Measurements from ENCODE around the gene FAAH.

The FAAH gene

DNA sequence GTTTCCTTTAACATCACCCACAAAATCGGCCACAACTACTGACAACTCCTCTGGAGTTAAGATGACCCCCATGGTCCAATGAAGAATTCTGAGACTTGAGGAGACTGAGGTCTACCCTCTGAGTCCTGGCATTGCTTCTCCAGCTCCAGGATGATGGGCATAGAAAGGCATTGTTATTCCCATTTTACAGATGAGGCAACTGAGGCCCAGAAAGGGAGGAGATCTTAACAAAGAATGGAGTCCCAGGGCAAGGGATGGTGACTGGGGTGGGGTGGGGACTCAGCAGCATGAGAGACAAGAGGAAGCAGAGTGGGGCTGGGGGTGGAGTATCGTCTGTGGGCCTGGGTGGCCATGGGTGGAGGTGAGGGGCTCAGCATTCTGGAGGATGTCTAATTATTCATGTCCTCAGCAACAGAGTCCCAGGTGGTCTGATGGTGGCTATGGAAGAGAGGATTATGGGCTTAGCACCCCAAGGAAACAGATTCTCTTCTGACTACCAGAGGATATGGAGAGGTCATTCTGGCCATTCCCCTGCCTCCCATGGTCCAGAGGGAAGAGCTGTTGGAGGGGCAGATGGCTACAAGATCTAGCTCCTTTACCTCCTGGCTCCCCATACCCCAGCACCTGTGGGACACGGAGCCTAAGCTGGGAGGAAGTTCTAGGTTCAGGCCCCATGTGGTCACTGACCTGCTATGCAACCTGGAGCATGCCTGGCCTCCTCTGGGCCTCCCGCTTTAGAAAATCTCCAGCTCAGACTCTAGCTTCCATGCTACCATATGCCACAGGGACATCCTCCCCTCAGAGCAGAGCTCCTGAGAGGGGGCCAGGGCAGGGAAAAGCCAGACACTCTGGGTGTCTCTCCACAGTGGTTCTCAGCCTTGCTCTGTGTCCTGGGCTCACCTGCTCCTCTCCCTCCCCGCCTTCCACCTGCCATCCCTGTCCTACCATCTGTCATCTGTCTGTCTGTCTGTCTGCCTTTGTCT lies 58.1 kb downstream of the FAAH start:
- no peak for DNase-seq

GRCh38 chr1:46452931-46453325 lies 58.8 kb downstream of the FAAH start:
- no peak for DNase-seq

GRCh38 chr1:46453449-46453848 lies 59.3 kb downstream of the FAAH start:
- no peak for DNase-seq

- no peak for DNase-seq
Observed at GRCh38 chr1:46455951-46456350, 61.8 kb downstream of the FAAH start.

DNA sequence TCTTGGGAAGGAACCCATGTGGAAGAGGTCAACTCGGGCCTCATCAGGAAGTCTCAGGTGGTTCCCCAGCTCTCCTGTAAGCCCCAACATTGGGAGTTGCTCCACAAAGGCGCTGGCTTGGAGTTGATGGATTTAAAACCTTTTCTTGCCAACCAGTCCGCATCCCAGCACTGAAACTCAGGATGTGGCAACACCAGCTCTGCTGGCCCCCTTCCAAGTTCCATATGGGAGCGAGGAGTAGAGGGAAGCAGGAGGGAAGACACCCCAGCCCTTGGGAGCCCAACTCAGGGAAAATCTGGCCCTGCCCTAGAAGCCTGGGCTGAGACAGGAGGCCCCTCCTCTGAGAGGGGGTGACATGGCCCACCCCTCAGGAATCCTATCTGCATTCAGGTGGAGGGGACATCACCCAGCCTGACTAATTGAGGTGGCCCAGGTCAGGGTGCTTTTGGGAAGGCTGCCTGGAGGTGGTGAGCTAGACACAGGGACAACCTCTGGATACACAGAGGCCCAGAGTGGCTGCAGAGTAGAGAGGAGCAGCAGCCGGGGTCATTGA lies 62.4 kb downstream of the FAAH start:
- no peak for DNase-seq

DNA sequence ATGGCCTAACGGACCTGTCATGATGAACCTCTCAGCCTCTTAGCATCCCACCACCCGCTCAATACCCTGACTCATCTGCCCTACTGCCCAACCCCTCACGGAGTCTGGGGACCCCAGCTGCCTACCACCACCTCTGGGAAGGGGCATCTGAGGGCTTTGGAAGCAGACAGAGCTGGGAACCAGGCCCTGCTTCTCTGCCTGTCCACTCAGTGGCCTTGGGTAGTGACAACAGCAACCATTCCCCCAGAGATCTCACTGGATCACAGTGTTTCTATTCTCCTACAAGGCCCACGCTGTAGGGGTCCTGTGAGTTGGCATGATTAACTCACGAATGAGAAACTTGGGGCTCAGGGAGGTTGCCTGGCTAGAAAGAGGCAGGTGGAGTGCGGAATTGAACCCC lies 63.1 kb downstream of the FAAH start:
- no peak for DNase-seq

- DNase-seq, result no peak
Observed at GRCh38 chr1:46458190-46458589, 64.1 kb downstream of the FAAH start.

- DNase-seq, result no peak
Observed at GRCh38 chr1:46458846-46459245, 64.7 kb downstream of the FAAH start.

DNA sequence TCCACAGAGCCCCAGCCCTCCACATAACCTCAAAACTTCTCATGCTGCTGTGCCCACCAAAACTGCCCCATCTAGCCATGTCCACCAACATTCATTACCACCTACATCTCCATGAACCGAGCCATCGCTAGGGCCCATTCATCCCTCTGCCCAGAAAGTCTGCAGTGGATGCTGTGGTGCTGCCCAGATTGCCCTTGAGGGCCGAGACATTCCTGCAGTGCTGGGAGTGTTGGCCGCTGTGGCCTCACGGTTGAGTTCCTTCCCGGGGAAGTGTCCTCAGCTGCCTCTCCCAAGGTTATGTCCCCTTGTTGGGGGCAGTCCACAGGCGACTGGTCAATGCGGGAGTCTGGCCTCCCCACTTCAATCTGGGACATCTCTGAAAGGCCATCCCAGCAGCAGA lies 65.2 kb downstream of the FAAH start:
- no peak for DNase-seq

DNA sequence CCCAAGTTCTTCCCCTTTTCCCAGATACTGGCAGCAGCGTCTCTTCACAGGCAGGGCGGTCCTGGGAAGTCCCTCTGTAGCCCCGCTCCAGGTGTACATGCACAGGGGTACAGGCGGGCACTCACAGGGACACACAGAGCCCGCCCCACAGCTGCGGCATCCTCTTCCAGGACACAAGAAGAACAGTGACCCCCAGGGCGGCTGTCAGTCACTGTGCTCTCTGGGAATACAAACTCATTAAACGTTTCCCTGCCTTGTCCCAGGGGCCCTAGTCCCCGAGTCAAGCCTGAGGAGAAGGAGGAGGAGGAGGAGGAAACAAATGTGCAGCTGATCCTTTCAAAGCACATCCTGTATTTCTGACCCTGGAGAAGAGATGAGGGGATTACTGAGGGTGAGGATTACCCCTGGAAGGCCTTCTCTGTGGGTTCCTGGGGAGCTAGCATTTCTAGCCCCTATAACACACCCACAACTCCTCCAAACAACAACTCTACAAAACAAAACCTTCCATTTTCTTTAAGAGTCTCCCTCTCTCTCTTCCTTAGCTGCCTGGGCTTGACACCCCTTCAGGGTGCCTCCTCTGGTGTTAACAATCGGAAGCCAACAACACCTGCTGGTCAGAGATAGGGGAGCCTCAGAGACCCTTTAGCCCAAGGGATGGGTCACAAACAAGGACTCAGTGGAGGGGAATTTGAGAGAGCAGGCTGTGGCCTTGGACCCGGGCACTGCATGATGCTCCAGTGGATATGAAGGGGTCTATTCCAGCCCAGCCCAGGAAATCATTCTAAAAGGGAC lies 67.1 kb downstream of the FAAH start:
- DNase-seq, result peak; percentile 46

DNA sequence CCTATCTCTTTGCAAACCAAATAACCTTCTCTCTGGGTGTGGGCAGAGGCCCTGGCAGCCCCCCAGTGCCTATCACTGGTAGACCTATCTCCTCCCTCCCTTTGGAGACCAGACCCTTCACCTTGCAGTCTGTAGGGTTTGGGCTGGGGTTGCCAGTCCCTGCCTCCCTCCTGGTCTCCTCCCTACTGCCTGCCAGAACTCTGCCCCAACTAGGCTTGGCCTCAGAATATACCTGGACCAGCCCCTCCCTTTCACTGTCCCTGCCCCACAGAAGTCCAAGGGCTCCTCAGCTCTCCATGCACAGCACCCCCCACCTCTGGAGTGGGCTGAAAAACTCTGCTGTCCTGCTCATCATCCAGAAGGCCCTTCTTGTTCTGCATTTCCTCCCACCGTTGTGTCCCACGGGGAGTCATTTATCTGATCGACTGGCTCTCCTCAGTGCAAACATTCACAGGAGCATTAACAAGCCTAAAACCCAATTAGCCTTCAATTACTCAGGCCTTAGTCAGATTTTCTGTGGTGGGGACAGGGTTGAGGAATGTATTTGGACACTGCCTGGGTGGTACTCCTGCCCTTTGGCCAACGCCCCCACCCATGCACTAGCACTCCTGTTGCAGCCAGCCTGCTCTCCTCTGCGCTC lies 67.8 kb downstream of the FAAH start:
- no peak for DNase-seq

All from retina (tissue), 1 donor.